GM21447 (cell line): ENCODE measurements around the gene PAQR6.

Experiments
- ATAC-seq: cut with Tn5 transposase; IDR thresholded peaks from one replicate; pipeline ENCODE4 v1.9.1; 2021; ENCODE audit not compliant: unreplicated experiment

The PAQR6 gene

GRCh38 chr1:156196445-156196844 is 51.4 kb downstream of the PAQR6 start:
- ATAC-seq = no peak

- no peak for ATAC-seq
These were observed 52.0 kb downstream of the PAQR6 start for GRCh38 chr1:156195853-156196252.

GRCh38 chr1:156194300-156194652 is 53.6 kb downstream of the PAQR6 start:
- no peak for ATAC-seq

- ATAC-seq = peak; percentile 93
These were observed 54.2 kb downstream of the PAQR6 start, which contains the start of gene SLC25A44 for GRCh38 chr1:156193488-156194299. Gene SLC25A44, plus strand, starts transcription at chr1:156194104. Its CDS starts 5,744 bp downstream, at chr1:156199848.
